ENCODE measurements around the gene TGFBR1. TPM values are rescaled to one million over a fixed set of nuclear protein-coding genes. Genes with fewer than 3 reads are reported as not detected.

TGFBR1 gene
- total RNA-seq, 4 donors from 2014 or later: 37.0 to 65.8 (median 48.8) TPM

- WGBS, 2 donors (ENCODE audit: low coverage in 1 of 2): 79% methylated on average over 2 of the region's 2 CpGs; no CpG with 5 or more reads in 1 of the 2 donors
- peaks cover 25% of the 10 kb centered on the region for H3K27me3 ChIP-seq
- no peaks in the 10 kb centered on the region for H3K36me3 ChIP-seq
- H3K4me3 ChIP-seq: no peak overlapping the region
- no peak overlapping the region for H3K27ac ChIP-seq
- no peaks in the 10 kb centered on the region for H3K4me1 ChIP-seq
- ATAC-seq: no peak
- no peak for TF ChIP-seq POLR2A (IDR thresholded peaks at IDR 0.05)
- no peak for TF ChIP-seq POLR2AphosphoS5 (IDR thresholded peaks at IDR 0.05)
- no peak for TF ChIP-seq EP300 (IDR thresholded peaks at IDR 0.05)
- no peak for TF ChIP-seq CTCF (IDR thresholded peaks at IDR 0.05)
- H3K9me3 ChIP-seq: no peaks in the 10 kb centered on the region
These were observed 64.2 kb downstream of the TGFBR1 start for GRCh38 chr9:99169086-99169485.

GRCh38 chr9:99169982-99170761, 65.3 kb downstream of the TGFBR1 start:
- Histone ChIP-seq H3K4me1 (no peaks in the 10 kb centered on the region), H3K36me3 (no peaks in the 10 kb centered on the region), H3K27me3 (peaks cover 25% of the 10 kb centered on the region), H3K4me3 (no peak overlapping the region), H3K27ac (no peak overlapping the region), H3K9me3 (no peaks in the 10 kb centered on the region)
- WGBS, 2 donors (ENCODE audit: low coverage in 1 of 2): 33 to 49% methylated on average over 7 to 8 of the region's 10 CpGs
- no peak for ATAC-seq
- no peak for TF ChIP-seq POLR2A (IDR thresholded peaks at IDR 0.05)
- TF ChIP-seq POLR2AphosphoS5 (IDR thresholded peaks at IDR 0.05): no peak
- TF ChIP-seq EP300 (IDR thresholded peaks at IDR 0.05): no peak
- no peak for TF ChIP-seq CTCF (IDR thresholded peaks at IDR 0.05)

- 64 to 87% methylated on average over 6 to 15 of the region's 15 CpGs for WGBS, 2 donors (ENCODE audit: low coverage in 1 of 2)
- no peak for TF ChIP-seq POLR2A (IDR thresholded peaks at IDR 0.05)
- no peak for TF ChIP-seq EP300 (IDR thresholded peaks at IDR 0.05)
- TF ChIP-seq CTCF (IDR thresholded peaks at IDR 0.05): no peak
- no peak for TF ChIP-seq POLR2AphosphoS5 (IDR thresholded peaks at IDR 0.05)
- H3K4me1 ChIP-seq: no peaks in the 10 kb centered on the region
- no peak for ATAC-seq
- no peak overlapping the region for H3K27ac ChIP-seq
- H3K9me3 ChIP-seq: no peaks in the 10 kb centered on the region
- H3K36me3 ChIP-seq: no peaks in the 10 kb centered on the region
- H3K27me3 ChIP-seq: peaks cover 25% of the 10 kb centered on the region
- H3K4me3 ChIP-seq: no peak overlapping the region
These were observed 66.6 kb downstream of the TGFBR1 start for GRCh38 chr9:99171225-99172123.

GRCh38 chr9:99172124-99173091, 67.5 kb downstream of the TGFBR1 start:
- H3K36me3 ChIP-seq: no peaks in the 10 kb centered on the region
- no peaks in the 10 kb centered on the region for H3K9me3 ChIP-seq
- H3K4me3 ChIP-seq: no peak overlapping the region
- H3K4me1 ChIP-seq: no peaks in the 10 kb centered on the region
- 83 to 86% methylated on average over 8 of the region's 10 CpGs for WGBS, 2 donors (ENCODE audit: low coverage in 1 of 2)
- H3K27me3 ChIP-seq: peaks cover 25% of the 10 kb centered on the region
- TF ChIP-seq POLR2A (IDR thresholded peaks at IDR 0.05) (no peak), EP300 (IDR thresholded peaks at IDR 0.05) (no peak), CTCF (IDR thresholded peaks at IDR 0.05) (no peak), POLR2AphosphoS5 (IDR thresholded peaks at IDR 0.05) (no peak)
- no peak overlapping the region for H3K27ac ChIP-seq
- ATAC-seq: no peak

All from gastroesophageal sphincter (tissue), 4 donors.